ENCODE data around the gene HYDIN.

GRCh38 chr16:71263582-71263981 lies 33.1 kb upstream of the HYDIN start:
- TF ChIP-seq, protein P1, sequence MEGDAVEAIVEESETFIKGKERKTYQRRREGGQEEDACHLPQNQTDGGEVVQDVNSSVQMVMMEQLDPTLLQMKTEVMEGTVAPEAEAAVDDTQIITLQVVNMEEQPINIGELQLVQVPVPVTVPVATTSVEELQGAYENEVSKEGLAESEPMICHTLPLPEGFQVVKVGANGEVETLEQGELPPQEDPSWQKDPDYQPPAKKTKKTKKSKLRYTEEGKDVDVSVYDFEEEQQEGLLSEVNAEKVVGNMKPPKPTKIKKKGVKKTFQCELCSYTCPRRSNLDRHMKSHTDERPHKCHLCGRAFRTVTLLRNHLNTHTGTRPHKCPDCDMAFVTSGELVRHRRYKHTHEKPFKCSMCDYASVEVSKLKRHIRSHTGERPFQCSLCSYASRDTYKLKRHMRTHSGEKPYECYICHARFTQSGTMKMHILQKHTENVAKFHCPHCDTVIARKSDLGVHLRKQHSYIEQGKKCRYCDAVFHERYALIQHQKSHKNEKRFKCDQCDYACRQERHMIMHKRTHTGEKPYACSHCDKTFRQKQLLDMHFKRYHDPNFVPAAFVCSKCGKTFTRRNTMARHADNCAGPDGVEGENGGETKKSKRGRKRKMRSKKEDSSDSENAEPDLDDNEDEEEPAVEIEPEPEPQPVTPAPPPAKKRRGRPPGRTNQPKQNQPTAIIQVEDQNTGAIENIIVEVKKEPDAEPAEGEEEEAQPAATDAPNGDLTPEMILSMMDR (IDR thresholded peaks at IDR 0.05) = no peak
- no peak for TF ChIP-seq POLR2AphosphoS5 (IDR thresholded peaks at IDR 0.05)
- TF ChIP-seq POLR2A (IDR thresholded peaks at IDR 0.05) = no peak
- TF ChIP-seq EP300 (IDR thresholded peaks at IDR 0.05) = no peak

Measured in gastroesophageal sphincter (tissue), 3 donors.